WERI-Rb-1 (cell line): ENCODE results near the gene LRRTM4.

Source experiments
- DNase-seq: peaks from one replicate; pipeline ENCODE4 v3.0.0-alpha.2; 2020
- H3K27ac ChIP-seq: fragments of 250-450 bp; sonication (Bioruptor Pico); 2 replicates; pipeline ENCODE4 v1.5.1; 2020; ENCODE audit warnings: mild to moderate bottlenecking, moderate library complexity
- H3K27me3 ChIP-seq: fragments of 250-450 bp; sonication (Bioruptor Pico); 2 replicates; pipeline ENCODE4 v1.5.1; 2021; ENCODE audit warnings: mild to moderate bottlenecking, low read depth, moderate library complexity; ENCODE audit not compliant: insufficient read depth, severe bottlenecking
- H3K36me3 ChIP-seq: fragments of 250-450 bp; sonication (Bioruptor Pico); 2 replicates; pipeline ENCODE4 v1.5.1; 2020; ENCODE audit warnings: mild to moderate bottlenecking, moderate library complexity
- H3K4me3 ChIP-seq: 2 replicates; pipeline ENCODE4 v1.5.1; 2011; ENCODE audit warnings: low read depth, mild to moderate bottlenecking, control low read depth, low read length
- H3K9me3 ChIP-seq: fragments of 250-450 bp; sonication (Bioruptor Pico); 2 replicates; pipeline ENCODE4 v1.5.1; 2021; ENCODE audit warnings: mild to moderate bottlenecking, moderate library complexity; ENCODE audit not compliant: severe bottlenecking
- TF ChIP-seq, protein P1 (sequence below): IDR thresholded peaks from 2 replicates; pipeline ENCODE4 v1.5.1; 2011; ENCODE audit warnings: low read depth, mild to moderate bottlenecking, control low read depth, inconsistent platforms, low read length

LRRTM4 gene

DNA sequence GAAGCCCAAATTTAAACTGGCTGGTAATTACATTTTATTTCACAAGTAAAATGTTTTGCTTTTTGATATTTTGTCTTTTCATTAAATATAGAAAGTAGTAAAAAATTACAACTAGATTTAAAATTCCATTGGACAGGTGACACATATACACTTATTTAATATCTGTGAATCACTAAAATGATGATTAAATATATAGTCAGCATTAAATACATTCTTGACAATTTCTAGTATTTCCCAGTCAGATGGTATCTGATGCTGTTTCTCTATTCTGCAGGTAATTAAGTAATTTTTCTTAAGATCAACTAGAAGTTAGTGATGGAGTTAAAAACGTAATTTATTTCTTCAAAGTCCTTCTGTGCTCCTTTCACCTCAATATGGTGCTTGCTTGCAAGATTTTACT, 237.8 kb downstream of the LRRTM4 start:
- no peaks in the 10 kb centered on the region for H3K9me3 ChIP-seq
- no peaks in the 10 kb centered on the region for H3K27me3 ChIP-seq
- no peaks in the 10 kb centered on the region for H3K36me3 ChIP-seq
- H3K27ac ChIP-seq, result no peak overlapping the region
- no peak overlapping the region for H3K4me3 ChIP-seq
- TF ChIP-seq, protein P1, sequence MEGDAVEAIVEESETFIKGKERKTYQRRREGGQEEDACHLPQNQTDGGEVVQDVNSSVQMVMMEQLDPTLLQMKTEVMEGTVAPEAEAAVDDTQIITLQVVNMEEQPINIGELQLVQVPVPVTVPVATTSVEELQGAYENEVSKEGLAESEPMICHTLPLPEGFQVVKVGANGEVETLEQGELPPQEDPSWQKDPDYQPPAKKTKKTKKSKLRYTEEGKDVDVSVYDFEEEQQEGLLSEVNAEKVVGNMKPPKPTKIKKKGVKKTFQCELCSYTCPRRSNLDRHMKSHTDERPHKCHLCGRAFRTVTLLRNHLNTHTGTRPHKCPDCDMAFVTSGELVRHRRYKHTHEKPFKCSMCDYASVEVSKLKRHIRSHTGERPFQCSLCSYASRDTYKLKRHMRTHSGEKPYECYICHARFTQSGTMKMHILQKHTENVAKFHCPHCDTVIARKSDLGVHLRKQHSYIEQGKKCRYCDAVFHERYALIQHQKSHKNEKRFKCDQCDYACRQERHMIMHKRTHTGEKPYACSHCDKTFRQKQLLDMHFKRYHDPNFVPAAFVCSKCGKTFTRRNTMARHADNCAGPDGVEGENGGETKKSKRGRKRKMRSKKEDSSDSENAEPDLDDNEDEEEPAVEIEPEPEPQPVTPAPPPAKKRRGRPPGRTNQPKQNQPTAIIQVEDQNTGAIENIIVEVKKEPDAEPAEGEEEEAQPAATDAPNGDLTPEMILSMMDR, result no peak
- DNase-seq, result no peak

DNA sequence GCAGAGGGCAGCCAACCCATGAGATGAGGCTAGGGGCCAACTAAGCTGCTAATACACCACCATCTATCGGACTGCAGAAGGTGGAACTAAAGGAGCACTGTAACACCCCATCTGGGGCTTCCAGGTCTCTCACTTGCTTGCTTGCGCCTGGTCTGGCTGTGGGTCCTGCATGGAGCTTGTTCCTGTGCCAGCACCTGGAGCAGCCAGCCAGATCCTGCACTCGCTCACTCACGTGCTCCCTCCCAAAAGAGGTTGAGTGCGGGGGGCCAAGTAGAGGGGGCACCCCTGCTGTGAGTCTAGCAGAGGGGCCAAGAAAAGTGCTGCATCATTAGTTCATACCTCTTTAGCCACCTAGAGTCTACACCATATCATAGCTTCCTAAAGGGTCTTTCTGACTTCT, 250.9 kb downstream of the LRRTM4 start:
- no peaks in the 10 kb centered on the region for H3K9me3 ChIP-seq
- TF ChIP-seq, protein P1, result no peak
- DNase-seq, result no peak
- no peaks in the 10 kb centered on the region for H3K36me3 ChIP-seq
- H3K4me3 ChIP-seq, result no peak overlapping the region
- H3K27ac ChIP-seq, result no peak overlapping the region
- no peaks in the 10 kb centered on the region for H3K27me3 ChIP-seq

DNA sequence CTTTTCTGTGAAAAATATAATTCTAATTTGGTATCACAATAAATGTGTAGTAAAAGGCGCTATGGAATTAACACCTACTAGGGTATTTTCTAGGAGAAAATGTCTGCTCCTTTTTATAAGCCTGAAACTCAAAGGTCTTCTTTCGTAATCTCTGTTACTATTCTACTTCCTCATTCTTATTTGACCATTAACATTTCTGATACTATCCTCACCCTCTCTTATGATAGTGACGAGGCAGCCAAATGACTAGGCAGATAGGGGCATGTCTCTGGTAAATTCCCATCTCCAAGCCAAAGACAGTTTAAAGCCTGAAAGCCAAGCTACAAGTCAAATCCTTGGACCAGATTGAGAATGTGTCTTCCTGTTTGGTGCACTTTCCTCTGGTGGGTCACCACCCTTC, 251.7 kb downstream of the LRRTM4 start:
- H3K4me3 ChIP-seq, result no peak overlapping the region
- no peak for DNase-seq
- H3K36me3 ChIP-seq, result no peaks in the 10 kb centered on the region
- TF ChIP-seq, protein P1, result no peak
- H3K9me3 ChIP-seq, result no peaks in the 10 kb centered on the region
- H3K27ac ChIP-seq, result no peak overlapping the region
- H3K27me3 ChIP-seq, result no peaks in the 10 kb centered on the region

DNA sequence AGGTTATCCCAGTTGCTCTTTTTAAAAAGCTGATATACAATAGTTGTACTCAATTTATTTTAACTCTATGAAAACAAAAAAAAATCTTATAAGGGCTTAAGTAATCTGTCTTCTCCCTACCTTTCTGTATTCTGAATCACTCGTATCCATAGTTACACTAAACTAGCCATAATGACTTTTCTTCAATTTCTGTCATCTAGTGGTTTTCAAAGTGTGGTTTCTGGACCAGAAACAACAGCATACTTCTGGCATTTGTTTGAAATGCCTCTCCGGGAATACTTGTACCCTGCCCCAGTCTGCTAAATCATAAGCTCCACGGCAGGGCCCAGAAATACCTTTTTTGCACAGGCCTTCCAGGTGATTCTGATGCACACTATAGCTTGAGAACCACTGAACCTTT, 253.6 kb downstream of the LRRTM4 start:
- TF ChIP-seq, protein P1, result no peak

DNA sequence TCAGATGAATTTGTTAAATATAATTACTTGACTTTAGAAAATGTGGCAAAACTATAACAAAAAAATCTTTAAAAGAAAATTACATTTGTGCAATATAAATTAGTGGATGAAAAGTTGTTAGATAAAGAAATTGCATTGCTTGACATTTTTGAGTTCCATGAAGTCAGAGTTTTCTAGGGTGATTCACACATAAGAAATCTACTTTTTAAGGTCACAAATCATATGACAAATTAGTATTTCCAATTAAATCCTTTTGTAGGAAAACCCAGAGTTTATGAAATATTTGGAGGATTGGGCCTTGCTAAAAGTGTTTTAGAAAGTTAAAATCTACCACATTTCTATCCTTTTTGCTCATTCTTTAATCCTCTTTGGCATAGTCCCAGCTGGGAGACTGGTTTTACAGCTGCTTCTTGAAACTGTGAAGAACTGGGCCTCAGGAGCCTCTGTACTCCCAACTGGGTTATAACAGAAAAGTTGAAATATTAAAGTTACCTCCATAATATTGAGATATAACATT, 289.2 kb downstream of the LRRTM4 start:
- H3K27me3 ChIP-seq, result no peaks in the 10 kb centered on the region
- TF ChIP-seq, protein P1, result no peak
- no peak overlapping the region for H3K4me3 ChIP-seq
- H3K27ac ChIP-seq, result no peak overlapping the region
- H3K36me3 ChIP-seq, result no peaks in the 10 kb centered on the region
- no peaks in the 10 kb centered on the region for H3K9me3 ChIP-seq
- DNase-seq, result no peak

More for the DNA sequence above, 253.6 kb downstream of the LRRTM4 start:
- DNase-seq, result no peak
- Histone ChIP-seq H3K27me3 (no peaks in the 10 kb centered on the region), H3K4me3 (no peak overlapping the region), H3K27ac (no peak overlapping the region), H3K36me3 (no peaks in the 10 kb centered on the region), H3K9me3 (no peaks in the 10 kb centered on the region)

DNA sequence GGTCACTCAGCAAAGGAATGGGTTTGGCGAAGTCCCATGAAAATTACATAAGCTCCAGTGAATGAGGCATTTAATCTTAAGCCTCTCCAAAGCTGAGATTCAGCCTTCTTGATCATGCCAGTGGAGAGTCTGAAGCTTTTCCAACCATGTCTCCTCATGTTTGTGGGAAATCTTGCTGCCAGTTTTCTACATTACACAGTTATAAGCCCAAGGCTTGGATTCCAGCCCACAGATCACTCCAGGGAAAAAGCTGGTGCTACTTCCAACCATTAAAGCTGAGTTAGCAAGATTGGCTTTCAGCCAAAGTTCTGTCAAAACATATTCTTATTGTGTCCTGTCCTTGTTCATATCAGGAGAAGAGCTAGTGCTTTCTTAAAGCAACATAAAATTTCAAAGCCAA, 293.8 kb downstream of the LRRTM4 start:
- Histone ChIP-seq H3K27ac (no peak overlapping the region), H3K36me3 (no peaks in the 10 kb centered on the region), H3K4me3 (no peak overlapping the region), H3K9me3 (no peaks in the 10 kb centered on the region), H3K27me3 (no peaks in the 10 kb centered on the region)
- TF ChIP-seq, protein P1, result no peak
- peak; percentile 17 for DNase-seq
